LNCAP (cell line): ENCODE results near the gene FAM193B.
A peak's percentile ranks its signal among the peaks of the same experiment; 100 is the strongest.

Experiments
- TF ChIP-seq, protein P1 (sequence below): fragments of 450-650 bp; IDR thresholded peaks from 2 replicates; pipeline ENCODE4 v1.5.1; 2017; ENCODE audit warnings: mild to moderate bottlenecking

FAM193B gene

DNA sequence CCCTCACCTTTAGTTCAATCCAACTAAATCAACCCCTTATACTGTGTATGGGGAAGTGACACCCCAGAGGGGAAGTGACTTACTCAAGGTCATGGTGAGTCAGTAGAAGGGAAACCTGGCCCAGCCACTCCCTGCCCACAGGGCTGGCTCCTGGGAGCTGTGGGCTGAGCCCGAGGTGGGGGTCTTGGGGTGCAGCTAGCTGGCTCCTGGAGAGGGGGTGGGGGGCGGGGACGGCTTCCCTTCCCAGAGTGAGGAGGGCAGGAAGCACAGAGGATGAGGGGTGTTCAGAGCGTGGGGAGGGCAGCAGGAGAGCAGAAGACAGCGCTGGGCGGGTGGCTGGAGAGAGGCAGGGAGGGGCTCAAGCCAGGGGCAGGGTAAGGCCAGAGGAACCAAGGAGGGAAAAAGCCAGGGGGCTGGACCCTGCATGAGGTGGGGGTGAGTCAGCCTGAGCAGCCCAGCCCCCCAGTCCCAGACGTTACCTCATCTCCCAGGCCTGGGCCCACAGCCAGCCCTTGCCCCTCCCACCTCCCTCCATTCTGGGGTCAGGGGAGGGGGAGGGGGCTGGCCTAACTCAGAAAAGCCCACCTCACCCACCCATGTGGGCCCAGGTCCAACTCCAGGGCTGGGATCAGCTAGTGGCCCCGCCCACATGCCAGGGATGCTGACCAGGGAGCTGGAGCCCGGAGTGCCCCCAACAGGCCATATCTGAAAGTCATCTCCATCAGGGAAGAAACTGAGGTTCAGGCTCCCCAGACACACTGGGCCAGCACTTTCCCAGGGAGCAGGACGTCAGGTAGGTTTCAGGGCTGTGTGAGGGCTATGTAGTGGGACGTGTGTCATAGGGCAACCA is 59.8 kb downstream of the FAM193B start:
- TF ChIP-seq, protein P1, sequence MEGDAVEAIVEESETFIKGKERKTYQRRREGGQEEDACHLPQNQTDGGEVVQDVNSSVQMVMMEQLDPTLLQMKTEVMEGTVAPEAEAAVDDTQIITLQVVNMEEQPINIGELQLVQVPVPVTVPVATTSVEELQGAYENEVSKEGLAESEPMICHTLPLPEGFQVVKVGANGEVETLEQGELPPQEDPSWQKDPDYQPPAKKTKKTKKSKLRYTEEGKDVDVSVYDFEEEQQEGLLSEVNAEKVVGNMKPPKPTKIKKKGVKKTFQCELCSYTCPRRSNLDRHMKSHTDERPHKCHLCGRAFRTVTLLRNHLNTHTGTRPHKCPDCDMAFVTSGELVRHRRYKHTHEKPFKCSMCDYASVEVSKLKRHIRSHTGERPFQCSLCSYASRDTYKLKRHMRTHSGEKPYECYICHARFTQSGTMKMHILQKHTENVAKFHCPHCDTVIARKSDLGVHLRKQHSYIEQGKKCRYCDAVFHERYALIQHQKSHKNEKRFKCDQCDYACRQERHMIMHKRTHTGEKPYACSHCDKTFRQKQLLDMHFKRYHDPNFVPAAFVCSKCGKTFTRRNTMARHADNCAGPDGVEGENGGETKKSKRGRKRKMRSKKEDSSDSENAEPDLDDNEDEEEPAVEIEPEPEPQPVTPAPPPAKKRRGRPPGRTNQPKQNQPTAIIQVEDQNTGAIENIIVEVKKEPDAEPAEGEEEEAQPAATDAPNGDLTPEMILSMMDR, result 0 out of 2 replicates have a peak, but pooled peaks have one; percentile 20

DNA sequence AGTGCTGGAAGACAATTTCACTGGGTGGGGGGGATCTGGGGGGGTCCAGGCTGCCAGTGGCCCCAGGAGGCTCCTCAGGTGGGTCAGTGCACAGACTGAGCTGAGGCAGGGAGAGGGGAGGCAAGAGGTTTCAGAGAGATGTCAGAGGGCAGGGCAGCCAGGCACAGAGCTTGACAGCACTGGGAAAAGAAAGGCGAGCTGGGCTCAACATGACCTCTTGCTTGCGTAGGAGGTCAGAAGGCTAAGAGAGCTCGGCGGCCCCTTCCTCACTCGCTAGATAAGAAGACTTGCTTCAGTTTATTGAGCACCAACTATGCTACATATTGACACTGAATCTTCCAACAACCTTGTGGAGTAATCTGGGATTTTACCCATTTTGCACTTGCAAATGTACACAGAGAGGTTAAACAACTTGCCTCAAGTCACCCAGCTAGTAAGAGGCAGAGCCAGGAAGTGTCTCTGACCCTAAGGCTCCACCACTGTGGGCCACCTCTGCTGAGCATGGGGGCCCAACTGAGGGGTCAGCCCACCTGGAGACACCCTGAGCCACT is 60.5 kb downstream of the FAM193B start:
- TF ChIP-seq, protein P1, result no peak

DNA sequence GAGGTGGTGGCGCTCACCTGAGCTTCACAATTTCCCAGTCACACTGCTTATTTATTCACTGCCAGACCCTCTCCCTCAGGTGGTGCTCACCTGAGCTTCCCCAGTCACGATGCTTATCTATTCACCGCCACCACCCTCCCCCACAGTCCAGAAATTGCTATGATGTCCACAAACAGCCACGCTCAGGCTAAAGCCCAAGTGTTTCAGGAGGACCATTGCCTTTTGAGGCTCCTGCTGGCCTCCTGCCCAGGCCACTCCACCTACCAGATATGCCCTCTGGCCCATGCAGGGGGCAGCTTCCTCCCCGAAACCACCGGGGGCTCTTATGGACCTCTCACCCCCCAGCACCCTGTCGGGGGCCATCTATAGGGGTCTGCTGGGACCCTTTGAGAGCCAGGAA is 61.5 kb downstream of the FAM193B start:
- TF ChIP-seq, protein P1, result no peak

DNA sequence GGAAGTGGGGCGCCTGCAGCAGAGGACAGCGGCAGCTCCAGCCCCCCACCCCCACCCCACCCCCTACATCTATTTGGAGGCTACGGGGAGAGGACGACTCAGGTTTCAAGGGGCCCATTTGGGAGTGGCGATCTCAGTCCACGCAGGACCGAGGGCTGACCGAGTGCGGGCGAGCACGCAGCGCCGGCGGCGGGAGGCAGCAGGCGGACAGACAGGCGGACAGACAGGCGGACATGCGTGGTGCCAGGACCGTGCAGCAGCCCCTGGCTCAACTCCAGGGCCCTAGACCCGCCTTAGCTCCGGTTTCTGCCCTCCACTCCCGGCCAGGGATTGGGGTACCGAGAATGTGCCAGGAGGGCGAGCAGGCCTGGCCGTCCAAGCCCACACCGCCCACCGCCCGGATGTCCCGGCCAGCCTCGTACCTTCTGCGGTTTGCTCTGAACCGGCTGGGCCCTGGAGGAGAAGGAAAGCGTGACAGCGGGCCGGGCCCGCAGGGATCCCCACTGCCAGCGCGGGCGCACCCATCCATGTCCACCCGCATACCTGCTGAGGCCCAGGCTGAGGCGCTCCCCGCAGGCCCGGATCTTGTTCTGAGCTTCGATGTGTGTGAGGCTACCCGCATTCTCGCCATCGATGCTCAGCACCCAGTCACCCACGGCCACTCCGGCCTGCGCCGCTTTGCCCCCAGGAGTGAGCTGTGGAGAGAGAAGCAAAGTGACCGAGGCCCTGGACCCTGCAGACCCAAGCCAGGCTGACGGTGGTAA is 62.2 kb downstream of the FAM193B start:
- TF ChIP-seq, protein P1, result no peak

DNA sequence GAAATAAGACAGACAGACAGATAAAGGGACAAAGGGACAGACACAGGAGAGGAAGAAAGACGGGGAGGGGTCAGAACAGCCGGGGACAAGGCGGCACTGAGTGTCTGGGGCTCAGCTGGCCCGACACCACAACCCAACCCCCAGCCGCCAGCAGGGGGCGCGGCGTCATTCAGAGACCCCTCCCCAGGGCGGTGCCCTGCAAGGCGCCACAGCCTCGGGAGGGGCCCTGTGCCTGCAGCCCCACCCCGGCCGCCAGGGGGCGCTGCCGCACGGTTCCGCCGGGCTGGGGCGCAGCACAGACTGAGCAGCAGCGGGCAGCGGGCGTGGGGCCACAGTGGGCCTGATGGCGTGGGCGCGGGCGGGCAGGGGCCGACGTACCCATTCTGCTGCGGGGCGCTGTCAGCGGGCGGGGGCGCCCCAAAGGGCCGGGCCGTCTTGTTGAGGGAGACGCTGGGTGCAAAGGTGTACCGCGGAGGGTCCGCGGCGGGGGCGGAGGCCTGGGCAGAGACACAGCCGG is 62.9 kb downstream of the FAM193B start:
- TF ChIP-seq, protein P1, result peak; percentile 67

DNA sequence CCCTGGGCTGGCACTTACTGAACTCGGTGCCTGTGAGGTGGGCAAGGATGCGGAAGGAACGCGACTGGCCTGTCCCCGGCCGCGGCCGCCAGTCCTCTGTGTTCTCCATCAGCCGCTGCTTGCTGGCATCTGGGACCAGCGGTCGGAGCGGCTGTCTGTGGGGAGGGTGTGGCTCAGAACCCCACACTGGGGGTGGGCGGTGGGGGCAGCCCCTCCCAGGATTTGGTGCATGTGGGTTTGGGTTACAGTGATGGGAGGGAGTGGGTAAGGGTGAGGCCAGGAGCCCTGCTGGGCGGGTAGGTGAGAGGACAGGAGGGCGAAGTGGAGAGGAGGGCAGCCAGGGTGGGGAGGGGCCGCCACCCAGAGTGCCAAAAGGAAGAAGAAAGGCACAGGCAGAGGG is 63.4 kb downstream of the FAM193B start:
- TF ChIP-seq, protein P1, result no peak

DNA sequence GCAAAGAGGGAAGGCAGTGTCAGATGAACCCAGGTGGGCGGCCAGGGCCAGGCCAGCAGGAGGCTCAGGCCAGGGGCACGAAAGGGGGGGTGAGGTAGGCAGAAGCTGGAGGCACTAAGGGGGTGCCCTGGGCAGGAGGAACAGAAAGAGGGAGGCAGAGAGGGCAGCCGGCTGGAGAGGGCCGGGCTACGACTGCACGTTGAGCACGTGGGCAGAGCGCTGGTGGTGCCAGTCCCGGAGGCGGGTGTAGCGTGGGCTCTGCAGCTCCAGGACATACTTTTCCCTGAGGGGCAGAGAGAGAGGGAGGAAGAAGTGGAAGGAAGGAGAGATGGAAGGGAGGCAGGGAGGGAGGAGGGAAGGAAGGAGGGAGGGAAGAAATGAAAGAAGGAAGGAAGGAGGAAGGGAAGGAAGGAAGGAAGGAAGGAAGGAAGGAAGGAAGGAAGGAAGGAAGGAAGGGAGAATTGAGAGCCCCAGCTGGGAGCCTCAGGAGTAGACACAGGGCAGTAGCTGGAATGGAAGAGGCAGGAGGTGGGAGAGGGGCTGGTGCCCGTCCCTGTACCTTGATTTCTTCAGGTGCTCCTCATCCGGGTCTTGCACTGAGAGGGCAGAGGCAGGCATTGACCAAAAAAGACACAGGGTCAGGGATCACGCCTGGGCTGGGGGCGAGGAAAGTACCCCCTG is 63.9 kb downstream of the FAM193B start:
- TF ChIP-seq, protein P1, result no peak
